Measurements from ENCODE around the gene COLGALT1. TPM values are rescaled to one million over a fixed set of nuclear protein-coding genes. Genes with fewer than 3 reads are reported as not detected.
A peak's percentile ranks its signal among the peaks of the same experiment; 100 is the strongest.

COLGALT1 gene
- polyA plus RNA-seq, 1 of the 3 experiments (the other 2 are of a cell fraction), result 83.8 TPM

GRCh38 chr19:17554968-17555479 is 425 bp upstream of the COLGALT1 start:
- TF ChIP-seq FOXM1 (IDR thresholded peaks at IDR 0.05; ENCODE audit: low read depth), result no peak
- TF ChIP-seq, protein P1, sequence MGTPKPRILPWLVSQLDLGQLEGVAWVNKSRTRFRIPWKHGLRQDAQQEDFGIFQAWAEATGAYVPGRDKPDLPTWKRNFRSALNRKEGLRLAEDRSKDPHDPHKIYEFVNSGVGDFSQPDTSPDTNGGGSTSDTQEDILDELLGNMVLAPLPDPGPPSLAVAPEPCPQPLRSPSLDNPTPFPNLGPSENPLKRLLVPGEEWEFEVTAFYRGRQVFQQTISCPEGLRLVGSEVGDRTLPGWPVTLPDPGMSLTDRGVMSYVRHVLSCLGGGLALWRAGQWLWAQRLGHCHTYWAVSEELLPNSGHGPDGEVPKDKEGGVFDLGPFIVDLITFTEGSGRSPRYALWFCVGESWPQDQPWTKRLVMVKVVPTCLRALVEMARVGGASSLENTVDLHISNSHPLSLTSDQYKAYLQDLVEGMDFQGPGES (IDR thresholded peaks at IDR 0.05; ENCODE audit: low read depth, low read length), result no peak
- 0 out of 2 replicates have a peak, but pooled peaks have one; percentile 11 for TF ChIP-seq RCOR1 (IDR thresholded peaks at IDR 0.05; ENCODE audit: low read length)
- Histone ChIP-seq H3K4me3 (ENCODE audit: low read depth in 2 of 2, low read length in 1 of 2) (peak overlapping the region; percentile 76 to 93), H3K4me1 (ENCODE audit: control insufficient read depth in 1 of 2, insufficient read depth in 2 of 2, low read depth in 1 of 2, low read length in 1 of 2) (peaks cover 0 to 7% of the 10 kb centered on the region in 2 experiments; a peak in 2 of 4 replicates), H3K4me2 (peak overlapping the region; percentile 80), H3F3A (replicated peaks; ENCODE audit: insufficient read depth) (peaks cover 6% of the 10 kb centered on the region), H3K36me3 (replicated peaks in 1 of 2; ENCODE audit: control insufficient read depth in 1 of 2, insufficient read depth in 2 of 2, low read length in 1 of 2) (peaks cover 1 to 6% of the 10 kb centered on the region in 2 experiments), H3K27me3 (ENCODE audit: insufficient read depth) (no peaks in the 10 kb centered on the region), H3K79me2 (ENCODE audit: insufficient read depth) (peaks cover 20% of the 10 kb centered on the region), H3K9ac (no peak overlapping the region; the same call in 1 of the 2 replicates), H2AFZ (ENCODE audit: low read depth) (peak overlapping the region; percentile 91), H3K27ac (ENCODE audit: low read depth in 2 of 2, low read length in 1 of 2) (no peak overlapping the region), H3K9me2 (no peaks in the 10 kb centered on the region), H3K9me3 (no peaks in the 10 kb centered on the region), H4K20me1 (ENCODE audit: insufficient read depth) (no peaks in the 10 kb centered on the region)
- whole genome bisulfite sequencing (ENCODE audit: low lambda C conversion rate), result 6% methylated on average over 15 of the region's 19 CpGs
- no peak for DNase-seq
- POLR2A ChIA-PET, result no interaction called here
- CTCF ChIA-PET, result interaction anchor here (1.7 kb wide), 1 partner anchor 19 kb away, joined by 4 read pairs; no protein-coding TSS in a partner anchor

DNA sequence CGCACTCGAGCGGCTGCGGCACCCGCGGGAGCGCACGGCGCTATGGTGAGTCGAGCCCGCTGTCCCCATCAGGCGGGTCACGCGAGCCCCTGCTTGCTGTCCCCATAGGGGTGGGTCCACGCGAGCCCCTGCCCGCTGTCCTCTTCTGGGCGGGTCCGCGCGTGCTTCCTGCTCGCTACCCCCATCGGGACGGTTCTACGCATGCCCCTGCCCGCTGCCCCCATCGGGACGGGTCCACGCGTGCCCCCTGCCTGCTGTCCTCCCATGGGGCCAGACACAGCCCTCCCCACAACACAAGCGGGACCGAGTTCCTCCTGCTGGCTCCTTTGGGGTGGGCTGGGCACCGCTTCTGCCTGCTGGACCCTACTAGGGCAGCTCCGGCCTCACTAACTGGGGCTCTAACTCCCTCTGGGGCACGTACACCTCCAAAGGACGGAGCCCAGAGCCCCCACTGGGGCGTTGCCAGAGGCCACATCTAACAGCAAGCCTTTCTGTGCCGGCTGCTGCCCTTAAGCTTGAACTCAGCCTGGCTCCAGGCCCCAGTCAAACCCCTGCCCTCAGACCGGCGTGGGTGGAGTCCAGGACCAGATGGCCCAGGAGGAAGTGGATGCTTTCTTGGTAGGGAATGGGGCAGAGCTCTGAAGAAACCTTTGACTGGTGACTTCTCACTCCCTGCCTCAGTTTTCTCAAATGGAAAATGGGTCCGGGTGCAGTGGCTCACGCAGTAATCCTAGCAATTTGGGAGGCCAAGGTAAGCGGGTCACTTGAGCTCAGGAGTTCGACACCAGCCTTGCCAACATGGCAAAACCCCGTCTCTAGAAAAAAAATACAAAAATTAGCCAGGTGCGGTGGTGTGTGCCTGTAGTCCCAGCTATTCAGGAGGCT is 722 bp downstream of the COLGALT1 start:
- POLR2A ChIA-PET, result no interaction called here
- CTCF ChIA-PET, result interaction anchor here (0.6 to 2.4 kb wide), 6 partner anchors 17 to 1124 kb away, joined by 3 to 14 read pairs (median 4); no protein-coding TSS in a partner anchor
- Histone ChIP-seq H3K27ac (ENCODE audit: low read depth in 2 of 2, low read length in 1 of 2) (peak overlapping the region; percentile 35 to 67; a peak in 3 of 4 replicates), H4K20me1 (ENCODE audit: insufficient read depth) (no peaks in the 10 kb centered on the region), H3K4me3 (ENCODE audit: low read depth in 2 of 2, low read length in 1 of 2) (peak overlapping the region; percentile 76 to 93), H3F3A (replicated peaks; ENCODE audit: insufficient read depth) (peaks cover 6% of the 10 kb centered on the region), H3K79me2 (ENCODE audit: insufficient read depth) (peaks cover 20% of the 10 kb centered on the region), H3K9me2 (no peaks in the 10 kb centered on the region), H3K36me3 (replicated peaks in 1 of 2; ENCODE audit: control insufficient read depth in 1 of 2, insufficient read depth in 2 of 2, low read length in 1 of 2) (peaks cover 5 to 14% of the 10 kb centered on the region in 2 experiments), H3K4me1 (ENCODE audit: control insufficient read depth in 1 of 2, insufficient read depth in 2 of 2, low read depth in 1 of 2, low read length in 1 of 2) (peaks cover 0 to 7% of the 10 kb centered on the region in 2 experiments; a peak in 2 of 4 replicates), H2AFZ (ENCODE audit: low read depth) (peak overlapping the region; percentile 86; the same call in 1 of the 2 replicates), H3K9me3 (no peaks in the 10 kb centered on the region), H3K9ac (peak overlapping the region; percentile 78), H3K27me3 (ENCODE audit: insufficient read depth) (no peaks in the 10 kb centered on the region), H3K4me2 (peak overlapping the region; percentile 98)
- DNase-seq, result peak; percentile 74
- WGBS (ENCODE audit: low lambda C conversion rate), result 11% methylated on average over 24 of the region's 46 CpGs
- no peak for TF ChIP-seq CHD2 (IDR thresholded peaks at IDR 0.05; ENCODE audit: low read length, partially characterized antibody)
- peak; percentile 4; the same call in 1 of the 2 replicates for TF ChIP-seq RAD21 (IDR thresholded peaks at IDR 0.05; ENCODE audit: low read length)
- no peak for TF ChIP-seq NFIC (IDR thresholded peaks at IDR 0.05; ENCODE audit: borderline replicate concordance)
- peak; percentile 14; the same call in 1 of the 2 replicates for TF ChIP-seq CTCF (IDR thresholded peaks at IDR 0.05)
- TF ChIP-seq, protein P1 (IDR thresholded peaks at IDR 0.05; ENCODE audit: low read depth, low read length), result no peak
- TF ChIP-seq EZH2phosphoT487 (IDR thresholded peaks at IDR 0.05; ENCODE audit: borderline replicate concordance, low read depth), result no peak
- TF ChIP-seq, protein P2, sequence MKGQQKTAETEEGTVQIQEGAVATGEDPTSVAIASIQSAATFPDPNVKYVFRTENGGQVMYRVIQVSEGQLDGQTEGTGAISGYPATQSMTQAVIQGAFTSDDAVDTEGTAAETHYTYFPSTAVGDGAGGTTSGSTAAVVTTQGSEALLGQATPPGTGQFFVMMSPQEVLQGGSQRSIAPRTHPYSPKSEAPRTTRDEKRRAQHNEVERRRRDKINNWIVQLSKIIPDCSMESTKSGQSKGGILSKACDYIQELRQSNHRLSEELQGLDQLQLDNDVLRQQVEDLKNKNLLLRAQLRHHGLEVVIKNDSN (IDR thresholded peaks at IDR 0.05; ENCODE audit: borderline replicate concordance, low read depth), result no peak
- TF ChIP-seq EP300 (IDR thresholded peaks at IDR 0.05; ENCODE audit: borderline replicate concordance in 1 of 2, low read depth in 1 of 2, low read length in 1 of 2), result no peak
- TF ChIP-seq ELF1 (IDR thresholded peaks at IDR 0.05), result no peak
- peak; percentile 57 for TF ChIP-seq MXI1 (IDR thresholded peaks at IDR 0.05; ENCODE audit: low read depth, low read length)
- TF ChIP-seq YY1 (IDR thresholded peaks at IDR 0.05; ENCODE audit: low read depth), result no peak
- TF ChIP-seq, protein P3, sequence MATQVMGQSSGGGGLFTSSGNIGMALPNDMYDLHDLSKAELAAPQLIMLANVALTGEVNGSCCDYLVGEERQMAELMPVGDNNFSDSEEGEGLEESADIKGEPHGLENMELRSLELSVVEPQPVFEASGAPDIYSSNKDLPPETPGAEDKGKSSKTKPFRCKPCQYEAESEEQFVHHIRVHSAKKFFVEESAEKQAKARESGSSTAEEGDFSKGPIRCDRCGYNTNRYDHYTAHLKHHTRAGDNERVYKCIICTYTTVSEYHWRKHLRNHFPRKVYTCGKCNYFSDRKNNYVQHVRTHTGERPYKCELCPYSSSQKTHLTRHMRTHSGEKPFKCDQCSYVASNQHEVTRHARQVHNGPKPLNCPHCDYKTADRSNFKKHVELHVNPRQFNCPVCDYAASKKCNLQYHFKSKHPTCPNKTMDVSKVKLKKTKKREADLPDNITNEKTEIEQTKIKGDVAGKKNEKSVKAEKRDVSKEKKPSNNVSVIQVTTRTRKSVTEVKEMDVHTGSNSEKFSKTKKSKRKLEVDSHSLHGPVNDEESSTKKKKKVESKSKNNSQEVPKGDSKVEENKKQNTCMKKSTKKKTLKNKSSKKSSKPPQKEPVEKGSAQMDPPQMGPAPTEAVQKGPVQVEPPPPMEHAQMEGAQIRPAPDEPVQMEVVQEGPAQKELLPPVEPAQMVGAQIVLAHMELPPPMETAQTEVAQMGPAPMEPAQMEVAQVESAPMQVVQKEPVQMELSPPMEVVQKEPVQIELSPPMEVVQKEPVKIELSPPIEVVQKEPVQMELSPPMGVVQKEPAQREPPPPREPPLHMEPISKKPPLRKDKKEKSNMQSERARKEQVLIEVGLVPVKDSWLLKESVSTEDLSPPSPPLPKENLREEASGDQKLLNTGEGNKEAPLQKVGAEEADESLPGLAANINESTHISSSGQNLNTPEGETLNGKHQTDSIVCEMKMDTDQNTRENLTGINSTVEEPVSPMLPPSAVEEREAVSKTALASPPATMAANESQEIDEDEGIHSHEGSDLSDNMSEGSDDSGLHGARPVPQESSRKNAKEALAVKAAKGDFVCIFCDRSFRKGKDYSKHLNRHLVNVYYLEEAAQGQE (IDR thresholded peaks at IDR 0.05; ENCODE audit: low read depth, low read length), result no peak
- TF ChIP-seq RCOR1 (IDR thresholded peaks at IDR 0.05; ENCODE audit: low read length), result no peak

Measured in SK-N-SH (cell line).